Occipital lobe (tissue), 2 donors: ENCODE measurements around the gene ADRM1. TPM values are rescaled to one million over a fixed set of nuclear protein-coding genes. Genes with fewer than 3 reads are reported as not detected.

ENCODE experiments used
- DNase-seq: peaks from one replicate; lab custom pipeline; 2025; lab: John Stamatoyannopoulos, UW
- total RNA-seq: library from RNA; depleted of rRNA; stranded (reverse); fragments of >200 nt; gene quantifications from one replicate; pipeline ENCODE4 v1.2.3, GENCODE V29; 2014

ADRM1 gene
- total RNA-seq, 1 donor from 2014 or later = 30.6 TPM

- no peak for DNase-seq
Observed at GRCh38 chr20:62297449-62298227, 5.2 kb upstream of the ADRM1 start.

- no peak for DNase-seq
Observed at GRCh38 chr20:62298577-62299249, 4.1 kb upstream of the ADRM1 start.

- DNase-seq = no peak
Observed at GRCh38 chr20:62299666-62300236, 3.0 kb upstream of the ADRM1 start.

- no peak for DNase-seq
Observed at GRCh38 chr20:62300319-62300718, 2.5 kb upstream of the ADRM1 start.

- DNase-seq = no peak
Observed at GRCh38 chr20:62301111-62301668, 1.6 kb upstream of the ADRM1 start.

GRCh38 chr20:62301773-62302340 lies 940 bp upstream of the ADRM1 start:
- DNase-seq = peak; percentile 82

- no peak for DNase-seq
Observed at GRCh38 chr20:62303062-62303339, 204 bp downstream of the ADRM1 start.

GRCh38 chr20:62303340-62304226 lies 786 bp downstream of the ADRM1 start:
- DNase-seq = no peak

GRCh38 chr20:62304331-62305148 lies 1.7 kb downstream of the ADRM1 start:
- no peak for DNase-seq

- DNase-seq = no peak
Observed at GRCh38 chr20:62305149-62305764, 2.5 kb downstream of the ADRM1 start.

- no peak for DNase-seq
Observed at GRCh38 chr20:62305765-62306413, 3.1 kb downstream of the ADRM1 start.

GRCh38 chr20:62306414-62307187 lies 3.8 kb downstream of the ADRM1 start:
- DNase-seq = no peak

- DNase-seq = no peak
Observed at GRCh38 chr20:62307226-62308101, 4.7 kb downstream of the ADRM1 start.

- DNase-seq = no peak
Observed at GRCh38 chr20:62308102-62308822, 5.5 kb downstream of the ADRM1 start.

GRCh38 chr20:62309198-62309944 lies 6.6 kb downstream of the ADRM1 start:
- no peak for DNase-seq
